GM18951 (cell line): ENCODE measurements around the gene POLL.

ENCODE experiments used
- POLR2A ChIP-seq: IDR thresholded peaks from 4 replicates; pipeline ENCODE4 v1.6.1; 2011; ENCODE audit warnings: mild to moderate bottlenecking; ENCODE audit not compliant: insufficient read length, insufficient read depth; ENCODE audit errors: extremely low read depth
- in situ Hi-C: fragments of 300-500 bp; cut with MboI; formaldehyde crosslinking; loops from one replicate; pipeline ENCODE4 v1.12.0; 2022; ENCODE audit warnings: low sequenced_read_pairs, mixed read lengths, inconsistent platforms; ENCODE audit not compliant: unreplicated experiment

POLL gene

GRCh38 chr10:101576211-101576863, 11.7 kb downstream of the POLL start:
- TF ChIP-seq POLR2A: no peak
- in situ Hi-C loops: no loop called here

- in situ Hi-C loops: no loop called here
These were observed 12.4 kb downstream of the POLL start for GRCh38 chr10:101575580-101576210.

GRCh38 chr10:101575091-101575490, 13.0 kb downstream of the POLL start:
- in situ Hi-C loops: no loop called here
- no peak for TF ChIP-seq POLR2A

More at GRCh38 chr10:101575580-101576210, 12.4 kb downstream of the POLL start:
- TF ChIP-seq POLR2A: no peak

- in situ Hi-C loops: no loop called here
- no peak for TF ChIP-seq POLR2A
These were observed 13.9 kb downstream of the POLL start for GRCh38 chr10:101573885-101574753.

- TF ChIP-seq POLR2A: no peak
- in situ Hi-C loops: no loop called here
These were observed 15.3 kb downstream of the POLL start for GRCh38 chr10:101572785-101573184.

- in situ Hi-C loops: no loop called here
- TF ChIP-seq POLR2A: no peak
These were observed 15.9 kb downstream of the POLL start for GRCh38 chr10:101572126-101572525.

GRCh38 chr10:101571271-101571925, 16.7 kb downstream of the POLL start:
- no peak for TF ChIP-seq POLR2A
- in situ Hi-C loops: no loop called here

- TF ChIP-seq POLR2A: no peak
- in situ Hi-C loops: no loop called here
These were observed 17.4 kb downstream of the POLL start for GRCh38 chr10:101570428-101571270.

GRCh38 chr10:101569622-101570427, 18.2 kb downstream of the POLL start:
- TF ChIP-seq POLR2A: no peak
- in situ Hi-C loops: loop anchor here (5.0 kb wide), 1 partner anchor 353 kb away; no protein-coding TSS in a partner anchor

- in situ Hi-C loops: loop anchor here (5.0 kb wide), 1 partner anchor 352 kb away; no protein-coding TSS in a partner anchor
These were observed 18.8 kb downstream of the POLL start for GRCh38 chr10:101569323-101569621.

GRCh38 chr10:101568054-101568745, 19.9 kb downstream of the POLL start:
- TF ChIP-seq POLR2A: no peak
- in situ Hi-C loops: loop anchor here (5.0 kb wide), 1 partner anchor 351 kb away; no protein-coding TSS in a partner anchor

More at GRCh38 chr10:101569323-101569621, 18.8 kb downstream of the POLL start:
- TF ChIP-seq POLR2A: no peak
